GM21723 (cell line): ENCODE measurements around the gene ZFAND3.
"Not testable (repeated sequence)": the region's sequence is repeated elsewhere in the genome, so short reads cannot be mapped to it uniquely, and the experiment has no call there.

ENCODE experiments used
- ATAC-seq: cut with Tn5 transposase; IDR thresholded peaks from one replicate; pipeline ENCODE4 v1.9.1; 2021; ENCODE audit warnings: mild to moderate bottlenecking, moderate library complexity; ENCODE audit not compliant: unreplicated experiment

ZFAND3 gene

DNA sequence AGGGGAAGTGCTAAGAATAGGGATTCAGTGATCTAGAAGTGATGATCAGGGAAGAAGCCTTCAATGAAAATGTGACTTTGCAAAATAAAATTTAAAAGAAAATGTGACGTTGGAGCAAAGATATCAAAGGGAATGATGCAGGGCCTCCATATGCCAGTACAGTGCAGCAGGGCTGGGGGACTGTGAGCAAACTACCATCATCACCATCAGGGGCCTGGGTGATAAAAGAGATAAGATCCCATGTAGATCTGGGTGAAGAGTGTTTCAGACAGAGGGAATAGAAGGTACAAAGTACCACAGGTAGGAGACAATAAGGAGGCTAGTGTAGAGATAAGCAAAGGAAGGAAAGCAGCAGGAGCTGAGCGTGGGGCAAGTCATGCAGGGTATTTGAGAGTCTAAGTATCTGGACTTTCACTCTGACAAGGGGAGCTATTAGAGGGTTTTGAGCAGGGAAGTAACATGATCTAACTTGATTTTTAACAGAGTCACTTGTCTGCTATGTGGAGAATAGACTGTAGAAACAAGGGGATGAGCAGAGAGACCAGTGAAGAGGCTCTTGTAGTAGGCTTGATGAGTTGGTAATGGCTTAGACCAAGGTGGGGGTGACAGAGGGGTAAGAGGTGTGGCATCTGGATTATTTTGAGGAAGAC lies 295.6 kb downstream of the ZFAND3 start:
- ATAC-seq = no peak

GRCh38 chr6:38115626-38116008 lies 296.1 kb downstream of the ZFAND3 start:
- no peak for ATAC-seq

- no peak for ATAC-seq
Observed at GRCh38 chr6:38116248-38116647, 296.7 kb downstream of the ZFAND3 start.

DNA sequence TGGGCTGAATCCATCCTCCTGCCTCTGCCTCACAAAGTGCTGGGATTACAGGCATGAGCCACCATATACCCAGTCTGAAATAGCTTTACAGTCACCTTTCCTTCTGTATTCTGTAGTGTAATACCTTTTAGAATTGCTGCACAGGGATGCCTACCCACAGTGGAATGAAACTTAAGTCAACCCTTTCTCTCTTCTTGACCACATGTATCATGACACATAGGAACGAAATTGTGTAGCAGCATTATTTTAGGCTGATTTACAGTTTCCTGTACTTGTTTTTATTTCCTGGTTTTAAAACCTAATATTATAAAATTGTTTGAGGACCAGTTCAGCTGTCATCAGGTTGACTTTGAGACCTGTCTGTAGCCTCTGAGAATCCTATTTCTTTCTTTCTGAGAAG lies 297.8 kb downstream of the ZFAND3 start:
- ATAC-seq = no peak

DNA sequence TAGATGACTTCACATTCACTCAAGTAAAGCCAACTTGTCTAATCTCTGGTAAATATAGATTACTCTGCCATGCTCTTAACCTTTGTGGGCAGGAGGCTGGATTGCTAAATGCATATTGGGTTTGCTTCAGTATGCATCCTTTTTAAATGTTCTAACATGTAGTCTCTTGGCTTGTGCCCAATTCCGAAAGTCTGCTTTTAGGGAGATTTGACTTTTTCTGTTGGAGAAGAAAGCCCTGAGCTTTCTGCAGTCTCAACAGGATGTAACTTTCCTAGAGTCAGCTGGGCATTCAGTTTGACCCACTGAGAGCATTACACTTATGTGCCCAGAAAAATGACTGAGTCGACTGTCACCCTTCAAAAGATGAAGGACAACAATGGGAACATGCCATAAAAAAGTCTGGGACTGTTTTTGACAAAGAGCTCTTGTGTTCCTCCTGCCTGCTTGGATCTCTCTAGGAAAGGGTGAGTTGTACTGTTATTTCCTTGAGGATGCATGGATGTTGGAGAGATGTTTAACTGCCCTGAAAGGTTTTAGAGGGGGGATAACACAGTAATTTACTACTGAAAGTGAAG lies 299.4 kb downstream of the ZFAND3 start:
- no peak for ATAC-seq

GRCh38 chr6:38119516-38119915 lies 300.0 kb downstream of the ZFAND3 start:
- ATAC-seq = no peak

DNA sequence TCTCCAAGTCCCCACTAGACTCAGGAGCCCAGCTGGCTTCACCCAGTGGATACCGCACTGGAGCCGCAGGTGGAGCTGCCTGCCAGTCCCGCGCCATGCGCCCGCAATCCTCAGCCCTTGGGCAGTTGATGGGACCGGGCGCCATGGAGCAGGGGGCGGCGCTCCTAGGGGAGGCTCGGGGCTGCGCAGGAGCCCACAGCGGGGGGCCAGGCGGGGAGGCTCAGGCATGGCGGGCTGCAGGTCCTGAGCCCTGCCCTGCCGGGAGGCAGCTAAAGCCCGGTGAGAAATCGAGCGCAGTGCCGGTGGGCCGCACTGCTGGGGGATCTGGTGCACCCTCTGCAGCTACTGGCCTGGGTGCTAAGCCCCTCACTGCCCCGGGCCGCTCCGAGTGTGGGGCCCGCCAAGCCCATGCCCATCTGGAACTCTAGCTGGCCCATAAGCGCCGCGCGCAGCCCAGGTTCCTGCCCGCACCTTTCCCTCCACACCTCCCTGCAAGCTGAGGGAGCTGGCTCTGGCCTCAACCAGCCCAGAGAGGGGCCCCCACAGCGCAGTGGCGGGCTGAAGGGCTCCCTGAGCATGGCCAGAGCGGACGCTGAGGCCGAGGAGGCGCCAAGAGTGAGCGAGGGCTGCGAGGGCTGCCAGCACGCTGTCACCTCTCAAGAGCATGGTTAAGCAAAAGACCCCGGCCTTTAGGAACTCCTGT lies 304.8 kb downstream of the ZFAND3 start:
- not testable (repeated sequence) for ATAC-seq

- no peak for ATAC-seq
Observed at GRCh38 chr6:38127284-38127683, 307.8 kb downstream of the ZFAND3 start.

GRCh38 chr6:38131527-38131965 lies 312.0 kb downstream of the ZFAND3 start:
- ATAC-seq = no peak

DNA sequence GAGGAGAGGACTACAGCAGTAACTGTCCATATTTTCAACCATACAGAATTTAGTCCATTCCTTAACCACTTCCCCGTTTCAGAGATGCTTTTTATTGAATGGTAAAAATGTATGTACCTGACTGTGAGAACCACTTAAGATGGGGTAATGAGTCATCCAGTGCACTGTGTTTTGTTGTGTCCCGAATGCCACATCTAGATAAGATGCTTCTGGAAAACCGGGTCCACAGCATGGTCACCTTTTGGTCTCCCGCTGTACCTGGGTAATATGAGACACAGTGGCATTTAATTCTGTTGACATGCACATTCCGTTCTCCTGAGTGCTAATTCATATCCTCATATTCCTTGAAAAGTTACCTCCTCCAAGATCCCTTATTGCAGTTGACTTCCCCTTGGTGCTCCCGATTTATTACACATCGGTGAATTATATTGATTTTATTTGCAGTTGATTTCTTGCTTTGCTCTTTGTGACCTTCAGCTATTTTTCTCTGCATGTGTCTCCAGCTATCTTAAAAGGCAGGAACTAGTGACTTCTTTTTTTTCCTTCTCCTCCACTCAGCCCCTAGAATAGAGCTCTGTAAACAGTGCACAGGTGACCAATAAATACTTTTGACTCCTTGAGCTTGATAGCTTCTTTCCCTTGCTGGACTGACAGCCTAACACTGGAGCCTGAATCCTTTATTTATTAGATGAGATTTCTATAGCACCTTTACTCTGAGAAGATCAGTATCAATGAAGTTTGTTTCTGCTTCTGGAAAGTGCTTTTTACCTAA lies 314.6 kb downstream of the ZFAND3 start:
- no peak for ATAC-seq

- ATAC-seq = no peak
Observed at GRCh38 chr6:38134704-38135088, 315.2 kb downstream of the ZFAND3 start.

DNA sequence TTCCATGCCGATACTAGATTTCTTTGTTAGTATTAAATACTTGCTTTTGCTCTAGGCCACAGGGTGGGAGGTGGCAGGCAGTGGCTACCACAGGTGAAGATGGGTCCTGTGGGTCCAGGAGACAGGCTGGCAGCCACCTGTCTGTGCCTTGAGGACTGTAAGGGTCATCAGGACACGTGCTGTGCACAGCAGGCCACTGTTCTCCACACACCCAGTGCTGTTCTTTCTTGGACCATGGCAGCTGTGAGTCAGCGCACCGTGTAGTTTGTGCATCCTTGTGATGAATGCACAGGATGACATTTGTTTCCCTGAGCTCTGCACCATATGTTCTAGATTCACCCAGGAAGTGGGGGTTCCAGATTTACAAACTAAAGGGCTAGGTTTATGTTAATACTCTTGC lies 317.0 kb downstream of the ZFAND3 start:
- no peak for ATAC-seq

- no peak for ATAC-seq
Observed at GRCh38 chr6:38137608-38138265, 318.2 kb downstream of the ZFAND3 start.

DNA sequence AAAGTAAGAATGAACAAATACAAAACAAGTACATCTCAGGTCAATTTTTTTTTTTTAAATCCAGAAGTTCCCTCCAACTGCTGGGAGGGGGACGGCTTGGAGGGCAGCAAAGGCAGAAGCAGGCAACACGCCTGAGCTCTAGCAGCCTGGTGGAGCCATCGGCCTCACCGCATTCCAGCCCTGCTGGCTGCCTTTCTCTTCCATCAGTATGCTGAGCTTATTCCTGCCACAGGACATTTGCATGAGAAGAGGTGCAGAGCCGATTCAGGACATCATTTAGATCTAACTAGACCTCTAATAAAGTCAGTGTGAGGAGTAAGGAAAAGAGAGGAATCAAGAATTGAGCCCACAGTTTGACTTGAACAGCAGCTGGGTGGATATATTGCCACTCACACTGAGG lies 318.8 kb downstream of the ZFAND3 start:
- ATAC-seq = no peak

DNA sequence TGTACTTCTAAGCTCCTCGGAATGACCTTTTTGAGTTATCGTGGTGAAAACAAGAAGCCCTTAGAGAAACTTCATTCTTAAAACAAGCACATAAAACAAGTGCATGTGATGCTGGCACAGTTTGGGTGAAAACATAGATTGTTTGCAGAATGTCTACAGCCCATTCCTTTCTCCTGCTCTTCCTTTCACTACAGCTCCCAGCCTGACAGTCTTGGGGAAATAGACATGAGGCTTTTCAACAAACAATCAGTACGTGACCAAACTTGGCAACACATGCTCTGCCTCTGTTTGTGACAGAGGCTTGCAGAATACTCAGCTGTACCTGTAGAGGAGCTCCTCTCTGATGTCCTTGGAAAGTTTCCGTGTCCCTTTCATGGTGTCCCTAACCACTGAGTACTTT lies 321.6 kb downstream of the ZFAND3 start:
- no peak for ATAC-seq

DNA sequence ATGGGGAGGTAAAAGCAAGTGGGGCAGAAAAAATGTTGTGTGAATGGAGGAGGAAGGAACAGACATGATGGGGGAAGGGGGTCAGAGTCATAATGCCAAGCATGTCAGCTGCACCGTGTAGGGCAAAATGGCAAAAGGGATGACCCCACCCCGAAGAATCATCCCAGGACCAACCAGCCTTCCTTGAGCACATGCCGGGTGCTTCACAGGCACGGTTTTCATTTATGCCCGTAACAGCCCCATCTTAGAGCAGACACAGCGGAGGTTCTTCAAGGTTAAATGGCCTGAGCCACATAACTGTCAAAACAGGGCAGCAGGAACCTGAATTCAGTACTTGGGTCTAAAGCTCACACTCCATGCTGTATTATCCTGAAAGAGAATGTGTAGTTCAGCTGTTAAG lies 322.2 kb downstream of the ZFAND3 start:
- ATAC-seq = no peak

DNA sequence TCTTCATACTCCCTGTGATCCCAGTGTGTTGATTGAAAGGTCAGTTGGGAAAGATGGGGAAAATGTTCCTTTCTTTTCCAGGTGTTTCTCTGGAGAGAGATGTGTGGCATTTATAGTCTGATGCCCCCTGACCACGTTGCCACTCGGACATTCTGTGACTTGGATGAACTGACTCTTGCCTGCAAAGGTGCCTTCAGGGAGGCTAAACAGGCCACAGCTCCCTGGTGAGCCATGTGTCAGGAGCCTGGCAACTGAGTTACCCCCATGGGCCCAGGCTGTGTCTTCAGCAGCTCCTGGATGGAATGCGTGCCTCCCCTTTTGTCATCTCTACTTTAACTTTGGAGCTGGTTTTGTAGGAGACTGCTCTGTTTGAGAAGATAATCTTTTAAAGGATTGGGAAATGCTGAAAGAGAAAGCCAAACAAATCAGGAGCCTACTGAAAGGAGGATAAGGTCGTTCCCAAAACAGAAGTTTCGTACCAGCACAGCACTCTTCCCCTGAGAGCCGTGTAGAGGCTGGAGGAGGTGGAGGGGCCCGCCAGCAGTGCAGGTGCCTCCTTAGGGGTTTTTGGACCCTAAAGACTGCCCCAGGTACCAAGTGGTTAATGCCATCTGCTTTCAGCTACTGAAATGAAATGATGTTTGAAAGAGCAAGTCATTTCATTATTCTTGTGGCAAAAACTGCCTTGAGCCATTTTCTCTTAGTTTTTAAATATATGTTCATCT lies 322.8 kb downstream of the ZFAND3 start:
- no peak for ATAC-seq

DNA sequence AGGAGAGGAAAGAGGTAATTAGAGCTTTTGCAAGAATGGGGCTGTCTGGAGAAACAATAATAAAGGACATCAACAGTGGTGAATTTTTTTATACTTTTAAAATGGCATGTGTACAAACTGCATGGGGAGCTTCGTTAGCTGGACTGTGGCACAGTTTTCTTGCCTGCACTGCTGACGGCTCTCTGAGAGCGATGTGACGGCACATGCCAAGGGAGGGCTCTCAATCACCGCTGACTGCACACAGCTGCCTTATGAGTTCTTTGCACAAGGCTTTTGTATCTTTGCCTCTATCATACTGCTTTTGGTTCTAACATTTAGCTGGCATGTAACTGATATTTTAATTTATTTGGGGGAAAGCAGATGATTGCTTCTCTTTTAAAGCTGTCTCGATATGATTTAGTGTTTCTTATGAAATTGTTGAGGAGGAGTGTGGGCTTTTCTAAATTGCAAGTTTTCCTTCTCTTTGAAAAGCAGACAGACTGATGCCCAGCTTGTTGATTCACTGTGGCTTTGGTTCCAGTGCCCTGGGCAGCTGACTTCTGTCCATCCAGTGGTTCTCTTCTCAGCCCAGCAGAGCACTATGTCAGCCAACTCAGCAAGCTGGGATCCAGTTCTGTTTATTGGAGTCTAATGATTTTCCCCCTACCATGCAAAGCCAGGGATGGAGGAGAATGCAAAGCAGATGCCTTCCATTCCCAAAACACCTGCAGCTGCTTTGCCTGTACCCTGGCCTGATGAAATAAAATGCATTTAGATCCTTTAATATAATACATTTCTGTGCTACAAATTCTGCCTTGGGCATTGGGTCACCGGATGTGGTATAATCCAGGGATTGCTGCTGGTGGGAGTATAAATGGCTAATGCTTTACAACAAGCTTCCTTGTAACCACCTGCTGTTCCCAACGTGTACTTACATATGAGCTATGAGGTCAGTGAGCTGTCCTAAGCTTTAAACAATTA lies 323.9 kb downstream of the ZFAND3 start:
- no peak for ATAC-seq

DNA sequence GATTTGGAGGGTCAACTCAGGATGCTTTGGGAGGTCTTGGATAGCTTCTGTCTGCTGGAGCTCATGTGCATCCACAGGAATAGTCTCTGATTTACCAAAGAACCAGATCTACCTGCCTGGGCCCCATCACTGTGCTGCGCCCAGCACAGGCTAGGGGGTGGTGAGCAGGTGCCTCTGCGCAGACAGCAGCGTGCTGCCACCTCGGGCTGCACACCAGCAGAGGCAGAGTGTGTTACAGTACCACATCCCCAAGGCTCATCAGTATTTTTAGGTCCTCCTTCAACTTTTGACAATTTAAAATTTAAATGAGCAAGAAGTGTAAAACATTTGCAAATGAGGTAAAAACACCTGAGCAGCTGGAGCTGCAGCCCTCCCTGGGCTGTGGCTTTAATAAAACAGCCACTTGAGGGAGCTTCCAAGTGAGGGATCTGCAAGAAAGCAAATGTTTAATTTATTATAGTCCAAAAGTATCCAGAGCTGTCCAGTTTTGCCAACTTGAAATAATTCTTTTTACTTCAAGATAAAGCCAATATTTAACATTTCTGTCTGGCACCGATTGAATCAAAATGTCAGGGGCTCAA lies 324.9 kb downstream of the ZFAND3 start:
- ATAC-seq = no peak
